ENCODE data around the gene PHF12.
"Not testable (repeated sequence)": the region's sequence is repeated elsewhere in the genome, so short reads cannot be mapped to it uniquely, and the experiment has no call there.

The PHF12 gene

DNA sequence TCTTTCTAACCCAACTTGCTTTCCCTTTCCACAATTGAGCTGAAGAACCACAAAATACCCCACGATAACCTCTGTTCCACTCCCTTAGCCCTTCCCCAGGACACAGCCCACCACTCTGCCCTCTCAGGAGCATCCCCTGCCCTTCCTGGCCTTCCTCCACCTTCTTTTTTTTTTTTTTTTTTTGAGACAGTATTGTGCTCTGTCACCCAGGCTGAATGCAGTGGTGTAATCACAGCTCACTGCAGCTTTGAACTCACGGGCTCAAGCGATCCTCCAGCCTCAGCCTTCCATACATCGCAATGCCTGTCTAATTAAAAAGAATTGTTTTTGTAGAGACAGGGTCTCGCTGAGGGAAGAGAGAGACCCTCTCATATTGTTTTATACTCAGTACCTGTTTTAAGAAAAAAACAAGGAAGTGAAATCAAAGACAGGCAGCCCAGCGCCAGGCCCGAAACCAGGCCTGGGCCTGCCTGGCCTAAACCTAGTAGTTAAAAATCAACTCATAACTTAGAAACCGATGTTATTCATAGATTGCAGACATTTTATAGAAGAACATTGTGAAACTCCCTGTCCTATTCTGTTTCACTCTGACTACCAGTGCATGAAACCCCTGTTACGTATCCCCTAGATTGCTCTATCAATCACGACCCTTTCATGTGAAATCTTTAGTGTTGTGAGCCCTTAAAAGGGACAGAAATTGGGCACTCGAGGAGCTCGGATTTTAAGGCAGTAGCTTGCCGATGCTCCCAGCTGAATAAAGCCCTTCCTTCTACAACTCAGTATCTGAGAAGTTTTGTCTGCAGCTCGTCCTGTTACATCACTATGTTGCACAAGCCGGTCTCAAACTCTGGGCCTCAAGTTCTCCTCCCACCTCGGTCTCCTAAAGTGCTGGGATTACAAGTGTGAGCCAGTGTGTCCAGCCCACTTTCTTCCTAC lies 57.8 kb downstream of the PHF12 start:
- H2BK120ac ChIP-seq (ENCODE audit: low read depth, low read length); H2BK12ac ChIP-seq (ENCODE audit: low read length in 2 of 2); H3K4me3 ChIP-seq (ENCODE audit: insufficient read depth in 1 of 2, low read depth in 1 of 2, low read length in 2 of 2); H3K4me2 ChIP-seq (ENCODE audit: low read length, poor library complexity, severe bottlenecking); H2BK15ac ChIP-seq (ENCODE audit: low read depth, poor library complexity, severe bottlenecking); H3K9ac ChIP-seq (ENCODE audit: low read length); H2BK5ac ChIP-seq (ENCODE audit: low read depth, low read length, poor library complexity, severe bottlenecking); H3K23ac ChIP-seq (ENCODE audit: low read length in 2 of 2); H3K18ac ChIP-seq (ENCODE audit: low read depth in 1 of 2, low read length in 2 of 2); H3K14ac ChIP-seq (ENCODE audit: low read length in 2 of 2); DNase-seq; H4K91ac ChIP-seq (ENCODE audit: low read length); H3K4ac ChIP-seq (ENCODE audit: low read depth in 1 of 2, low read length in 2 of 2); H2AFZ ChIP-seq (ENCODE audit: low read depth, low read length); H2AK5ac ChIP-seq (ENCODE audit: low read length, severe bottlenecking); H3K9me3 ChIP-seq (ENCODE audit: control insufficient read depth, low read length); H4K8ac ChIP-seq (ENCODE audit: low read length); H3K27me3 ChIP-seq (ENCODE audit: control insufficient read depth in 1 of 2, insufficient read depth in 1 of 2, low read length in 2 of 2): not testable (repeated sequence)
- Histone ChIP-seq H3K36me3 (ENCODE audit: control insufficient read depth in 1 of 2, insufficient read depth in 2 of 2, low read depth in 1 of 2, low read length in 2 of 2) (peaks cover 11 to 16% of the 10 kb centered on the region in 2 experiments), H3K4me1 (ENCODE audit: control insufficient read depth, insufficient read depth, low read depth, low read length) (peaks cover 26% of the 10 kb centered on the region), H3K79me1 (replicated peaks; ENCODE audit: low read length, poor library complexity, severe bottlenecking) (peaks cover 28% of the 10 kb centered on the region), H3K27ac (ENCODE audit: low read length, poor library complexity, severe bottlenecking) (peak overlapping the region; percentile 56)
- 96% methylated on average over 11 of the region's 16 CpGs for WGBS

GRCh38 chr17:28892024-28892423 lies 59.3 kb downstream of the PHF12 start:
- Histone ChIP-seq H2BK120ac (ENCODE audit: low read depth, low read length) (no peak overlapping the region), H4K8ac (ENCODE audit: low read length) (no peak overlapping the region), H3K36me3 (ENCODE audit: control insufficient read depth in 1 of 2, insufficient read depth in 2 of 2, low read depth in 1 of 2, low read length in 2 of 2) (peaks cover 23 to 25% of the 10 kb centered on the region in 2 experiments), H4K91ac (ENCODE audit: low read length) (no peak overlapping the region), H3K79me1 (replicated peaks; ENCODE audit: low read length, poor library complexity, severe bottlenecking) (peaks cover 30% of the 10 kb centered on the region), H3K18ac (ENCODE audit: low read depth in 1 of 2, low read length in 2 of 2) (no peak overlapping the region), H3K4ac (ENCODE audit: low read depth in 1 of 2, low read length in 2 of 2) (no peak overlapping the region), H3K23ac (ENCODE audit: low read length in 2 of 2) (no peak overlapping the region), H2BK15ac (ENCODE audit: low read depth, poor library complexity, severe bottlenecking) (no peak overlapping the region), H3K9me3 (ENCODE audit: control insufficient read depth, low read length) (no peaks in the 10 kb centered on the region), H3K27ac (ENCODE audit: low read length, poor library complexity, severe bottlenecking) (no peak overlapping the region), H3K27me3 (ENCODE audit: control insufficient read depth in 1 of 2, insufficient read depth in 1 of 2, low read length in 2 of 2) (no peaks in the 10 kb centered on the region), H3K14ac (ENCODE audit: low read length in 2 of 2) (no peak overlapping the region), H2AK5ac (ENCODE audit: low read length, severe bottlenecking) (peak overlapping the region; percentile 4), H2AFZ (ENCODE audit: low read depth, low read length) (no peak overlapping the region), H3K4me1 (ENCODE audit: control insufficient read depth, insufficient read depth, low read depth, low read length) (peaks cover 20% of the 10 kb centered on the region), H2BK12ac (ENCODE audit: low read length in 2 of 2) (no peak overlapping the region), H3K4me2 (ENCODE audit: low read length, poor library complexity, severe bottlenecking) (no peak overlapping the region), H2BK5ac (ENCODE audit: low read depth, low read length, poor library complexity, severe bottlenecking) (peak overlapping the region; percentile 40), H3K4me3 (ENCODE audit: insufficient read depth in 1 of 2, low read depth in 1 of 2, low read length in 2 of 2) (no peak overlapping the region), H3K9ac (ENCODE audit: low read length) (no peak overlapping the region)
- WGBS = 100% methylated on average over 4 of the region's 4 CpGs
- DNase-seq = no peak

DNA sequence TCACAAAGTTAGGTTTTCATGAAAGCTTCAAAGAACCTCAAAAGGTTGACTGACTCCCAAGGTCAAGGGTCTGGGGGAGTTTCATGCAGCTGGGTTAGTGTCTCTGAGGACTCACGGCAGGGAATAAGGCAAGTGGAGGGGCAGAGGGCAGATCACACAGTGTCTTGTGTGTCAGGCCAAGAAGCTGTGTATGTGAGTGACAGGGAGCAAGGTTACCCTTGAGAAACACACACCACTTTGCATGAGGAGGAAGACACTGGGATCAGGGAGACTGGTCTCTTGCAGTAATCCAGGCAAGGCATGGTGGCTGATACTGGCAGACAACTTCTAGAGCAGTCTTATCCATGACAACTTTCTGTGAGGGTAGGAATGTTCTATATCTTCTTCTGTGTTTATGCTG lies 60.1 kb downstream of the PHF12 start:
- H4K8ac ChIP-seq (ENCODE audit: low read length) = no peak overlapping the region
- H2BK120ac ChIP-seq (ENCODE audit: low read depth, low read length) = no peak overlapping the region
- no peak overlapping the region for H3K27ac ChIP-seq (ENCODE audit: low read length, poor library complexity, severe bottlenecking)
- H3K18ac ChIP-seq (ENCODE audit: low read depth in 1 of 2, low read length in 2 of 2) = no peak overlapping the region
- peaks cover 30 to 32% of the 10 kb centered on the region in 2 experiments for H3K36me3 ChIP-seq (ENCODE audit: control insufficient read depth in 1 of 2, insufficient read depth in 2 of 2, low read depth in 1 of 2, low read length in 2 of 2)
- H2AK5ac ChIP-seq (ENCODE audit: low read length, severe bottlenecking) = no peak overlapping the region
- H3K27me3 ChIP-seq (ENCODE audit: control insufficient read depth in 1 of 2, insufficient read depth in 1 of 2, low read length in 2 of 2) = no peaks in the 10 kb centered on the region
- no peak overlapping the region for H3K4me2 ChIP-seq (ENCODE audit: low read length, poor library complexity, severe bottlenecking)
- H2BK5ac ChIP-seq (ENCODE audit: low read depth, low read length, poor library complexity, severe bottlenecking) = no peak overlapping the region
- DNase-seq = no peak
- no peak overlapping the region for H3K9ac ChIP-seq (ENCODE audit: low read length)
- H2BK15ac ChIP-seq (ENCODE audit: low read depth, poor library complexity, severe bottlenecking) = no peak overlapping the region
- H3K79me1 ChIP-seq (replicated peaks; ENCODE audit: low read length, poor library complexity, severe bottlenecking) = peaks cover 35% of the 10 kb centered on the region
- WGBS = 86% methylated on average over 1 of the region's 1 CpG
- peaks cover 19% of the 10 kb centered on the region for H3K4me1 ChIP-seq (ENCODE audit: control insufficient read depth, insufficient read depth, low read depth, low read length)
- H3K9me3 ChIP-seq (ENCODE audit: control insufficient read depth, low read length) = no peaks in the 10 kb centered on the region
- H2AFZ ChIP-seq (ENCODE audit: low read depth, low read length) = no peak overlapping the region
- H3K14ac ChIP-seq (ENCODE audit: low read length in 2 of 2) = no peak overlapping the region
- no peak overlapping the region for H3K4ac ChIP-seq (ENCODE audit: low read depth in 1 of 2, low read length in 2 of 2)
- no peak overlapping the region for H2BK12ac ChIP-seq (ENCODE audit: low read length in 2 of 2)
- no peak overlapping the region for H3K4me3 ChIP-seq (ENCODE audit: insufficient read depth in 1 of 2, low read depth in 1 of 2, low read length in 2 of 2)
- H4K91ac ChIP-seq (ENCODE audit: low read length) = no peak overlapping the region
- H3K23ac ChIP-seq (ENCODE audit: low read length in 2 of 2) = no peak overlapping the region

DNA sequence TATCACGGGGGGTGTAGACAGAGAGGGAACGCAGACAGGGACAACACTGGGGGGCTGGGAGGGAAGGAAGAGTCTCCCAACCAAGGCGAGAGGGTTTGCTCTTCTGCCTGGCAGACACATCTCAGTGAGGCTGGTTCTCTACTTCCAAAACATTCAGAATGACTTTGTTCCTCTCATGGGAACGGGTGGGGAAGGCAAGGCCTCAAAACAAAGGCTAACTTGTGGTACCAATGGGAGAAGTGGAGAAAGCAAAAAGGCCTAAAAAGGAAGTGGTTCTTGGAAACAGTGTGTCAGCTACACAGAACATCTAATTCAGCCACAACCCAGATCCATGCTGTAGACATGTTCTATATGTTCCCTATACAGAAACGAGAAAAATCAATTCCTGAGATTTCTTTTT lies 61.3 kb downstream of the PHF12 start:
- Histone ChIP-seq H3K79me1 (replicated peaks; ENCODE audit: low read length, poor library complexity, severe bottlenecking) (peaks cover 36% of the 10 kb centered on the region), H2BK5ac (ENCODE audit: low read depth, low read length, poor library complexity, severe bottlenecking) (no peak overlapping the region), H3K4ac (ENCODE audit: low read depth in 1 of 2, low read length in 2 of 2) (no peak overlapping the region), H2BK15ac (ENCODE audit: low read depth, poor library complexity, severe bottlenecking) (no peak overlapping the region), H3K14ac (ENCODE audit: low read length in 2 of 2) (no peak overlapping the region), H4K91ac (ENCODE audit: low read length) (no peak overlapping the region), H3K4me3 (ENCODE audit: insufficient read depth in 1 of 2, low read depth in 1 of 2, low read length in 2 of 2) (no peak overlapping the region), H2AFZ (ENCODE audit: low read depth, low read length) (no peak overlapping the region), H3K27me3 (ENCODE audit: control insufficient read depth in 1 of 2, insufficient read depth in 1 of 2, low read length in 2 of 2) (no peaks in the 10 kb centered on the region), H3K27ac (ENCODE audit: low read length, poor library complexity, severe bottlenecking) (no peak overlapping the region), H4K8ac (ENCODE audit: low read length) (no peak overlapping the region), H2BK12ac (ENCODE audit: low read length in 2 of 2) (no peak overlapping the region), H3K18ac (ENCODE audit: low read depth in 1 of 2, low read length in 2 of 2) (no peak overlapping the region), H3K4me1 (ENCODE audit: control insufficient read depth, insufficient read depth, low read depth, low read length) (peaks cover 14% of the 10 kb centered on the region), H2AK5ac (ENCODE audit: low read length, severe bottlenecking) (no peak overlapping the region), H3K23ac (ENCODE audit: low read length in 2 of 2) (no peak overlapping the region), H2BK120ac (ENCODE audit: low read depth, low read length) (no peak overlapping the region), H3K36me3 (ENCODE audit: control insufficient read depth in 1 of 2, insufficient read depth in 2 of 2, low read depth in 1 of 2, low read length in 2 of 2) (peaks cover 41 to 44% of the 10 kb centered on the region in 2 experiments), H3K9me3 (ENCODE audit: control insufficient read depth, low read length) (no peaks in the 10 kb centered on the region), H3K4me2 (ENCODE audit: low read length, poor library complexity, severe bottlenecking) (no peak overlapping the region), H3K9ac (ENCODE audit: low read length) (no peak overlapping the region)
- WGBS = 88% methylated on average over 3 of the region's 5 CpGs
- no peak for DNase-seq

All from mesenchymal stem cell (in vitro differentiated cells and primary cell).